ENCODE data around the gene SMAD5. TPM values are rescaled to one million over a fixed set of nuclear protein-coding genes. Genes with fewer than 3 reads are reported as not detected.

SMAD5 gene
- total and polyA plus RNA-seq, 2 of the 8 experiments (the other 6 are each of a cell fraction or from before 2014, with no cell fraction given), result 30.2 to 60.5 TPM

- no peak overlapping the region for H2AFZ ChIP-seq (ENCODE audit: low read length)
- no peak overlapping the region for H2BK12ac ChIP-seq (ENCODE audit: low read depth, low read length)
- peaks cover 12 to 26% of the 10 kb centered on the region in 2 experiments for H4K20me1 ChIP-seq (replicated peaks in 1 of 2; ENCODE audit: control insufficient read depth in 1 of 2, insufficient read depth in 2 of 2, low read length in 2 of 2)
- no peak overlapping the region for H2BK5ac ChIP-seq (ENCODE audit: low read depth, low read length)
- no peaks in the 10 kb centered on the region; a peak in 2 of 8 replicates for H3K36me3 ChIP-seq (ENCODE audit: control insufficient read depth in 2 of 4, insufficient read depth in 4 of 4, low read length in 3 of 4)
- POLR2A ChIA-PET (ENCODE audit: partially characterized antibody), result interaction anchor here (2.3 kb wide), 1 partner anchor 9 kb away, joined by 6 read pairs; no protein-coding TSS in a partner anchor
- no peak for FAIRE-seq
- H3K9ac ChIP-seq (replicated peaks in 1 of 4; ENCODE audit: extremely low read depth in 1 of 4, low read depth in 3 of 4, low read length in 3 of 4), result no peak overlapping the region; a peak in 1 of 7 replicates
- no peak overlapping the region for H3K18ac ChIP-seq (ENCODE audit: extremely low read depth, low read length)
- peak overlapping the region; percentile 51 to 72 (median 63); a peak in 7 of 8 replicates for H3K4me3 ChIP-seq (ENCODE audit: extremely low read depth in 1 of 4, insufficient read depth in 2 of 4, low read depth in 3 of 4, low read length in 4 of 4)
- no peak overlapping the region for H3K56ac ChIP-seq (replicated peaks; ENCODE audit: insufficient read length, low read depth, low read length)
- H2BK120ac ChIP-seq (replicated peaks; ENCODE audit: low read depth, low read length), result no peak overlapping the region
- H3K23ac ChIP-seq (ENCODE audit: insufficient read length), result no peak overlapping the region
- H3K4ac ChIP-seq (replicated peaks; ENCODE audit: insufficient read length, low read depth, low read length), result no peak overlapping the region
- no peak overlapping the region for H4K5ac ChIP-seq (ENCODE audit: insufficient read length, low read depth, low read length)
- H3K23me2 ChIP-seq (ENCODE audit: low read depth, low read length), result peaks cover 17% of the 10 kb centered on the region
- H2BK20ac ChIP-seq (ENCODE audit: low read length), result no peak overlapping the region
- no peak for DNase-seq (ENCODE audit: low read depth in 1 of 2, low spot score in 2 of 2)
- peak overlapping the region; percentile 82 to 99 for H3K4me2 ChIP-seq (ENCODE audit: insufficient read depth in 1 of 2, low read depth in 2 of 2, low read length in 2 of 2)
- no peak overlapping the region for H2BK15ac ChIP-seq (ENCODE audit: low read length)
- CTCF ChIA-PET (ENCODE audit: partially characterized antibody), result interaction anchor here (1.3 to 7.1 kb wide), 4 partner anchors 8 to 45 kb away, joined by 3 to 66 read pairs (median 6); no protein-coding TSS in a partner anchor
- no peaks in the 10 kb centered on the region for H3K9me3 ChIP-seq (ENCODE audit: insufficient read depth in 2 of 2, low read depth in 1 of 2, low read length in 1 of 2)
- peaks cover 0 to 16% (median 7%) of the 10 kb centered on the region in 4 experiments; a peak in 6 of 7 replicates for H3K4me1 ChIP-seq (replicated peaks in 1 of 4; ENCODE audit: control insufficient read depth in 3 of 4, insufficient read depth in 4 of 4, low read length in 3 of 4)
- no peak overlapping the region for H2AK5ac ChIP-seq (ENCODE audit: low read depth, low read length)
- no peaks in the 10 kb centered on the region for H3K79me1 ChIP-seq (ENCODE audit: low read depth, low read length)
- H4K8ac ChIP-seq (ENCODE audit: extremely low read depth, insufficient read depth, low read length), result no peak overlapping the region
- no peaks in the 10 kb centered on the region for H3K79me2 ChIP-seq (ENCODE audit: control insufficient read depth in 1 of 2, insufficient read depth in 2 of 2, low read length in 2 of 2)
- 55% methylated on average over 18 of the region's 18 CpGs; no CpG with 5 or more reads in 1 of the 2 experiments for WGBS, 2 experiments (ENCODE audit: extremely low coverage in 1 of 2, insufficient coverage in 1 of 2, insufficient read length in 1 of 2, insufficient replicate concordance in 2 of 2, low coverage in 1 of 2, low lambda C conversion rate in 2 of 2, missing lambda C conversion rate in 1 of 2)
- H4K91ac ChIP-seq (replicated peaks; ENCODE audit: insufficient read length, low read length), result no peak overlapping the region
- peaks cover 48 to 81% (median 74%) of the 10 kb centered on the region in 4 experiments for H3K27me3 ChIP-seq (replicated peaks in 1 of 4; ENCODE audit: control insufficient read depth in 3 of 4, extremely low read depth in 1 of 4, insufficient read depth in 3 of 4, low read length in 3 of 4)
- H3K27ac ChIP-seq (ENCODE audit: low read depth, low read length), result no peak overlapping the region
- no peak for TF ChIP-seq ASH2L (IDR thresholded peaks at IDR 0.05; ENCODE audit: low read length)
- TF ChIP-seq RBBP5 (IDR thresholded peaks at IDR 0.05; ENCODE audit: borderline replicate concordance, low read depth, low read length), result no peak
- TF ChIP-seq TCF12 (IDR thresholded peaks at IDR 0.05; ENCODE audit: low read depth, low read length), result no peak
- no peak for TF ChIP-seq SAP30 (IDR thresholded peaks at IDR 0.05; ENCODE audit: insufficient read depth, insufficient replicate concordance, low read length)
- TF ChIP-seq CEBPB (IDR thresholded peaks at IDR 0.05; ENCODE audit: low read depth, low read length), result no peak
- TF ChIP-seq POU5F1 (IDR thresholded peaks at IDR 0.05; ENCODE audit: low read depth, low read length), result no peak
- TF ChIP-seq BCL11A (IDR thresholded peaks at IDR 0.05; ENCODE audit: low read depth in 2 of 2, low read length in 2 of 2), result no peak
- TF ChIP-seq CBX8 (IDR thresholded peaks at IDR 0.05; ENCODE audit: borderline replicate concordance, low read depth, low read length), result no peak
- TF ChIP-seq EZH2 (IDR thresholded peaks at IDR 0.05; ENCODE audit: low read depth, low read length, severe bottlenecking), result no peak
- H3K14ac ChIP-seq (ENCODE audit: insufficient read length), result no peak overlapping the region
Measured at GRCh38 chr5:136193322-136193935, 60.8 kb downstream of the SMAD5 start.

Measured in H1 (cell line).